Aorta (tissue), 5 donors: ENCODE data around the gene ANKRD40. TPM values are rescaled to one million over a fixed set of nuclear protein-coding genes. Genes with fewer than 3 reads are reported as not detected.
"Not testable (repeated sequence)": the region's sequence is repeated elsewhere in the genome, so short reads cannot be mapped to it uniquely, and the experiment has no call there.

Experiments used
- ATAC-seq: fragments of 200-7000 bp; cut with Tn5 transposase; one replicate; pipeline ENCODE4 v1.9.1; 2022; ENCODE audit warnings: moderate library complexity; ENCODE audit not compliant: low FRiP score
- DNase-seq, 2 donors: peaks; one replicate each; pipeline ENCODE4 v3.0.0-alpha.2; 2020
- H3K27ac ChIP-seq, 2 donors: one replicate each; pipeline ENCODE4 v1.5.1; 2013; ENCODE audit warnings: low read length in 2 of 2, mild to moderate bottlenecking in 2 of 2, moderate library complexity in 2 of 2, control low read depth in 1 of 2, inconsistent platforms in 1 of 2, low read depth in 1 of 2
- H3K27me3 ChIP-seq, 2 donors: one replicate each; pipeline ENCODE4 v1.6.1; 2013; ENCODE audit warnings: control low read depth in 1 of 2, low read length in 1 of 2, mild to moderate bottlenecking in 1 of 2, moderate library complexity in 1 of 2; ENCODE audit not compliant: insufficient read depth in 2 of 2, control insufficient read depth in 1 of 2
- H3K36me3 ChIP-seq, 2 donors: one replicate each; pipeline ENCODE4 v1.6.1; 2013; ENCODE audit warnings: control low read depth in 1 of 2, low read length in 1 of 2, mild to moderate bottlenecking in 1 of 2; ENCODE audit not compliant: insufficient read depth in 2 of 2, control insufficient read depth in 1 of 2
- H3K4me1 ChIP-seq, 2 donors: one replicate each; pipeline ENCODE4 v1.6.1; 2013; ENCODE audit warnings: low read length in 2 of 2, control low read depth in 1 of 2, mild to moderate bottlenecking in 1 of 2, moderate library complexity in 1 of 2; ENCODE audit not compliant: insufficient read depth in 2 of 2, control insufficient read depth in 1 of 2
- H3K4me3 ChIP-seq, 2 donors: one replicate each; pipeline ENCODE4 v1.5.1; 2013; ENCODE audit warnings: low read length in 2 of 2, control low read depth in 1 of 2, mild to moderate bottlenecking in 1 of 2
- H3K9me3 ChIP-seq: one replicate; pipeline ENCODE4 v1.6.1; 2013; ENCODE audit warnings: mild to moderate bottlenecking, low read length; ENCODE audit not compliant: control insufficient read depth
- WGBS, 2 donors: extraction: QIAGEN DNeasy Blood & Tissue Kit; methylation state at CpG; one replicate each; pipeline ENCODE4 v1.1.7; 2013; 5-methylcytosine and 5-hydroxymethylcytosine counted together
- intact Hi-C, 2 donors: fragments of 100-400 bp; cut with DNase I; formaldehyde crosslinking; loops; one replicate each; pipeline versions ENCODE4 v1.14.2 to v1.15.0; 2022
- polyA plus RNA-seq, 2 donors: library from polyadenylated mRNA; stranded (reverse); fragments of 200-250 nt; gene quantifications; one replicate each; pipeline ENCODE4 v1.2.3, GENCODE V29; 2013
- total RNA-seq, 2 donors: library from RNA; stranded (reverse); fragmentation: NEBNext Ultra II Directional; extraction: Animal tissue kit (Norgen Biotek cat#: 25700); gene quantifications; one replicate each; pipeline ENCODE4 v1.2.1, GENCODE V29; 2021
- donor health status: healthy with polysubstance abuse.
- donor health status: Bipolar disorder and iron deficiency.
- donor health status: DM: no; HTN: no; CAD: no.
- donor health status: DM: no; HTN: no; CAD: no.
- donor health status: DM: yes; HTN: yes; CAD: no.

ANKRD40 gene
- total and polyA plus RNA-seq, 4 donors = 19.1 to 55.5 (median 36.9) TPM

GRCh38 chr17:50731575-50732460 lies 24.1 kb upstream of the ANKRD40 start:
- no peak for DNase-seq
- no peak overlapping the region for H3K27ac ChIP-seq

GRCh38 chr17:50728881-50729765 lies 21.4 kb upstream of the ANKRD40 start:
- 53 to 55% methylated on average over 5 of the region's 5 CpGs for WGBS, 2 donors
- Histone ChIP-seq H3K27ac (no peak overlapping the region), H3K36me3 (no peaks in the 10 kb centered on the region), H3K27me3 (no peaks in the 10 kb centered on the region), H3K4me1 (peaks cover 4 to 9% of the 10 kb centered on the region in 2 donors), H3K4me3 (no peak overlapping the region), H3K9me3 (no peaks in the 10 kb centered on the region)
- ATAC-seq (no peak), DNase-seq (no peak)
- intact Hi-C loops = no loop called here

More at GRCh38 chr17:50731575-50732460, 24.1 kb upstream of the ANKRD40 start:
- Histone ChIP-seq H3K4me3 (no peak overlapping the region), H3K27me3 (no peaks in the 10 kb centered on the region), H3K9me3 (no peaks in the 10 kb centered on the region), H3K36me3 (no peaks in the 10 kb centered on the region), H3K4me1 (peaks cover 6 to 9% of the 10 kb centered on the region in 2 donors)
- intact Hi-C loops = no loop called here
- ATAC-seq = peak; percentile 15
- WGBS, 2 donors = 62 to 64% methylated on average over 7 of the region's 7 CpGs

DNA sequence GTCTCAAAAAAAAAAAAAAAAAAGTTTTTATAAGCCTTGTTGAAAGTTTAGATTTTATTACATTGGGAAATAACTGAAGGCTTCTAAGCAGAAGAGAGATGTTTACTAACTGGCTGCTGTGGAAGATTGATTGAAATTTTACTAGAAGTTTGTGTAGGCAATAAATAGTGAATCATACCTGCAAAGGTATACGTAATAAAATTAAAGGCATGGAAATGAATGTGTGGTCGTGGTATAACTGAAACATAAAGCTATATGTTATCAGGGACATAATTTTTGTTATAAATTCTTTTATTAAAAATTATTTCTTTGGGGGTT lies 20.4 kb upstream of the ANKRD40 start:
- Histone ChIP-seq H3K4me1 (peaks cover 4 to 9% of the 10 kb centered on the region in 2 donors), H3K4me3 (no peak overlapping the region), H3K9me3 (no peaks in the 10 kb centered on the region), H3K36me3 (no peaks in the 10 kb centered on the region), H3K27me3 (no peaks in the 10 kb centered on the region), H3K27ac (no peak overlapping the region)
- 81 to 88% methylated on average over 2 of the region's 2 CpGs for WGBS, 2 donors
- ATAC-seq (no peak), DNase-seq (no peak)
- intact Hi-C loops = no loop called here

GRCh38 chr17:50725769-50726655 lies 18.3 kb upstream of the ANKRD40 start:
- DNase-seq = no peak
- WGBS, 2 donors = 78 to 80% methylated on average over 12 of the region's 12 CpGs
- H3K4me3 ChIP-seq = no peak overlapping the region
- no peaks in the 10 kb centered on the region for H3K9me3 ChIP-seq
- H3K27ac ChIP-seq = no peak overlapping the region
- ATAC-seq = no peak
- H3K36me3 ChIP-seq = no peaks in the 10 kb centered on the region
- intact Hi-C loops = no loop called here
- peaks cover 3 to 5% of the 10 kb centered on the region in 2 donors for H3K4me1 ChIP-seq
- no peaks in the 10 kb centered on the region for H3K27me3 ChIP-seq

DNA sequence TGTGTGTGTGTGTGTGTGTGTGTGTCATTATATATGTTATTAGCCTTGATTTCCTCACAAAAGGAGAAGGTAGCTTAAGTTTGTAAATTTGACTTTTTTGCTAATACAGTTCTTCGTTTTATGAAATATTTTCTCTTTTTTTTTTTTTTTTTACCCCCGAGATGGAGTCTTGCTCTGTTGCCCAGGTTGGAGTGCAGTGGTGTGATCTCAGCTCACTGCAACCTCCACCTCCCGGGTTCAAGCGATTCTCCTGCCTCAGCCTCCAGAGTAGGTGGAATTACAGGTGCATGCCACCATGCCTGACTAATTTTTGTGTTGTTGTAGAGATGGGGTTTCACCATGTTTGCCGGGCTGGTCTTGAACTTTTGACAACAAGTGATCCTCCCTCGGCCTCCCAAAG lies 16.9 kb upstream of the ANKRD40 start:
- H3K4me1 ChIP-seq, H3K27me3 ChIP-seq, intact Hi-C loops, H3K9me3 ChIP-seq, H3K4me3 ChIP-seq, H3K27ac ChIP-seq, DNase-seq, H3K36me3 ChIP-seq, ATAC-seq: not testable (repeated sequence)
- 81 to 86% methylated on average over 6 of the region's 6 CpGs for WGBS, 2 donors

DNA sequence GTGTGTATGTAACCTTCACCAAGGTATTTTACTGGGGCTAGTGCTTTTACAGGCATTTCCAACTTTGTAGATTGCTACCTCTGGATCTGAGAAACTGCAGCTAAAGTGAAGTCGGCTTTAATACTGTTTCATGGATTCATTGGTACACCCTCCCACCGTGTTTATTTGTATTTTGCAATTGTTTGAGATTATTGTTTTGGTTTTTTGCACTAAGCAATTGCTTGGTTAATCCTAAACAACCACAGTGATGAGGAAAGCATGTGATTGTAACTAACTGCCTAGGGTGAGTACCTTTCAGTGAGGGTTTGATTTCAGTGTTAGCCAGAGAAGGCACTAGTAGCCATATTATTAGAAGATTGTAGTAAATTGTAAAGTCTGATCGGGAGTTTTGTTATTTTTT lies 15.0 kb upstream of the ANKRD40 start:
- Histone ChIP-seq H3K36me3 (no peaks in the 10 kb centered on the region), H3K27me3 (no peaks in the 10 kb centered on the region), H3K9me3 (no peaks in the 10 kb centered on the region), H3K4me1 (peaks cover 0 to 5% of the 10 kb centered on the region in 2 donors), H3K27ac (no peak overlapping the region), H3K4me3 (no peak overlapping the region)
- intact Hi-C loops = no loop called here
- ATAC-seq (no peak), DNase-seq (no peak)
- WGBS, 2 donors = 32% methylated on average over 3 of the region's 3 CpGs

DNA sequence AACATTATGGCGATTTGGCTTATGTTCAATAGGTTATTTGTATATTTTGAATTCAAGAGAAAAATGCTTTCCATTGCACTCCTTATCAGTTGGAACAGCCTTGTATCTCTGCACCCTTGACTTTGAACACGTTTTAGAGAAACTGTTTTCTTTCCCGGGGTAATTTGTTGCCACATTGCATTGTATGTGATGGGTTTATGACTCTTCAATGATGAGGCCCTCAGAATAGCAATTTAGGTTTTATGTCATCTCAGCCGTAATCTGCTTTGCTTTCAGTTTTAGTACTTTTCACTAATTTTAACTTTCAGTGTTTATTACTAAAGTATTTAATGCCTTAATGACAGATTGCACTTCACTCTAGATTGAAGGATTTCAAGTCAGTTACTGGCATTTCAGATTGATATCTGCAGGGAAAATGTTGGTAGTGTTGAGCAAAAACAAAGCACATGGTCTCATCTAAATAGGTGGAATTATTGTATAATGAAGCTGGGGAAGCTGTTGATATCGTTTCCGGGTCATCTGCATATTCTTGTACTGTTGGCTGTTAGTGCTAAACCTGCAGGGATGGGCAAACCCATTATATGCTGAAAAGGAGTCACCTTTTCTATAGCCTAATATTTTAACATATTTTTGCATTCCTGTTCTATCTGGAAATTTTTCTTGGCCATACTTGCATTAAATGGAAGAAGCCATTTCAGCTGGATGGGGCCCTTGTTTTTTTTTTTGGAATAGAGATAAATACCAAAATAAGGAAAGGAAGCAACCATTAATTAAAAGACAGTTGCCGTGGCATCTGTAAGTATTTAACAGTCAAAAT lies 13.7 kb upstream of the ANKRD40 start:
- Histone ChIP-seq H3K27ac (no peak overlapping the region), H3K9me3 (no peaks in the 10 kb centered on the region), H3K27me3 (no peaks in the 10 kb centered on the region), H3K36me3 (no peaks in the 10 kb centered on the region), H3K4me1 (peaks cover 0 to 2% of the 10 kb centered on the region in 2 donors), H3K4me3 (peak overlapping the region; percentile 49 to 99)
- ATAC-seq (no peak), DNase-seq (no peak)
- WGBS, 2 donors = 6 to 11% methylated on average over 7 of the region's 7 CpGs
- intact Hi-C loops = no loop called here
